GM12878 (cell line): ENCODE measurements around the gene AOAH. TPM values are rescaled to one million over a fixed set of nuclear protein-coding genes. Genes with fewer than 3 reads are reported as not detected.

Experiments used
- ATAC-seq: fragments of 200-7000 bp; cut with Tn5 transposase; 3 replicates; pipeline ENCODE4 v1.9.1; 2020; ENCODE audit warnings: mild to moderate bottlenecking, moderate library complexity
- BruUV-seq: library from RNA; stranded (reverse); fragments of 400-500 nt; replicated peaks from 2 replicates; lab custom pipeline; 2021; lab: Mats Ljungman, UMichigan
- CTCF ChIA-PET: fragments of 300-600 bp; sonication (Branson Sonifier 250); formaldehyde crosslinking; extraction: SDS; loops from one replicate; lab custom pipeline; 2021; ENCODE audit warnings: inconsistent platforms; lab: Yijun Ruan, JAX
- POLR2A ChIA-PET: fragments of 350-600 bp; formaldehyde crosslinking; extraction: SDS; loops from one replicate; lab custom pipeline; 2021; ENCODE audit warnings: inconsistent platforms; lab: Charles Lee
- RAD21 ChIA-PET: fragments of 300-600 bp; sonication (Branson Sonifier 250); formaldehyde crosslinking; loops from one replicate; lab custom pipeline; 2023; ENCODE audit warnings: antibody characterized with exemption; ENCODE audit not compliant: unreplicated experiment; lab: Charles Lee
- SMC1A ChIA-PET: fragments of 300-600 bp; sonication (Branson Sonifier 250); formaldehyde crosslinking; loops from one replicate; lab custom pipeline; 2023; ENCODE audit not compliant: unreplicated experiment, uncharacterized antibody; lab: Charles Lee
- DNase-seq: peaks from one replicate; pipeline ENCODE4 v3.0.0-alpha.2; 2011; ENCODE audit warnings: low read depth, low spot score
- FAIRE-seq: peaks from 3 replicates; lab custom pipeline; 2011; peaks lifted over from hg19 to GRCh38; lab: Jason Lieb, UNC
- H2AFZ ChIP-seq: 2 replicates; pipeline ENCODE4 v1.6.0; 2011; ENCODE audit warnings: low read depth, low read length, control low read depth; ENCODE audit not compliant: control insufficient read depth
- H3K27ac ChIP-seq: 2 replicates; pipeline ENCODE4 v1.5.1; 2011; ENCODE audit warnings: control low read depth; ENCODE audit not compliant: control insufficient read depth, insufficient read depth
- H3K27me3 ChIP-seq, 2 experiments: replicated peaks in 1 of 2; 2 replicates each; pipeline versions ENCODE4 v1.6.0 to v1.6.1; 2011; ENCODE audit warnings: low read length in 1 of 2; ENCODE audit not compliant: control insufficient read depth in 2 of 2, insufficient read depth in 2 of 2
- H3K36me3 ChIP-seq, 2 experiments: 2 replicates each; pipeline ENCODE4 v1.5.1; 2011; ENCODE audit warnings: low read length in 1 of 2; ENCODE audit not compliant: control insufficient read depth in 2 of 2, insufficient read depth in 2 of 2
- H3K4me1 ChIP-seq: 2 replicates; pipeline ENCODE4 v1.6.1; 2011; ENCODE audit warnings: mild to moderate bottlenecking, low read length, moderate library complexity, mixed read lengths; ENCODE audit not compliant: control insufficient read depth, insufficient read depth
- H3K4me2 ChIP-seq: 2 replicates; pipeline ENCODE4 v1.6.0; 2011; ENCODE audit warnings: control low read depth; ENCODE audit not compliant: control insufficient read depth, insufficient read depth
- H3K4me3 ChIP-seq: fragments of 200-600 bp; sonication (generic); 2 replicates; pipeline ENCODE4 v1.5.1; 2016
- H3K79me2 ChIP-seq: 2 replicates; pipeline ENCODE4 v1.6.0; 2011; ENCODE audit warnings: low read length; ENCODE audit not compliant: control insufficient read depth, insufficient read depth
- H3K9ac ChIP-seq: 2 replicates; pipeline ENCODE4 v1.8.0; 2011; ENCODE audit warnings: low read length, control low read depth, mixed read lengths; ENCODE audit not compliant: control insufficient read depth, insufficient read depth
- H3K9me3 ChIP-seq: replicated peaks from 3 replicates; pipeline ENCODE4 v1.5.1; 2011; ENCODE audit warnings: mild to moderate bottlenecking, low read length; ENCODE audit not compliant: control insufficient read depth, insufficient read depth
- H4K20me1 ChIP-seq: 2 replicates; pipeline ENCODE4 v1.6.0; 2011; ENCODE audit not compliant: control insufficient read depth, insufficient read depth
- CBX3 ChIP-seq: fragments of 200-600 bp; sonication (generic); IDR thresholded peaks from 2 replicates; pipeline ENCODE4 v1.6.1; 2016; ENCODE audit warnings: low read depth, borderline replicate concordance
- CHD1 ChIP-seq: IDR thresholded peaks from 2 replicates; pipeline ENCODE4 v1.6.1; 2012; ENCODE audit warnings: low read depth, low read length, improper control_type of control experiment
- EED ChIP-seq: sonication (generic); IDR thresholded peaks from 2 replicates; pipeline ENCODE4 v1.6.1; 2016; ENCODE audit warnings: antibody characterized with exemption, low read depth
- HCFC1 ChIP-seq: fragments of 150-350 bp; IDR thresholded peaks from 2 replicates; pipeline ENCODE4 v1.6.1; 2014; ENCODE audit warnings: low read length
- KDM1A ChIP-seq: fragments of 200-600 bp; sonication (generic); IDR thresholded peaks from 2 replicates; pipeline ENCODE4 v1.6.1; 2016; ENCODE audit warnings: borderline replicate concordance
- NRF1 ChIP-seq: conservative IDR thresholded peaks from 2 replicates; pipeline ENCODE4 v1.6.1; 2011; ENCODE audit warnings: mild to moderate bottlenecking, low read depth, low read length, improper control_type of control experiment
- RCOR1 ChIP-seq: conservative IDR thresholded peaks from 2 replicates; pipeline ENCODE4 v1.6.1; 2012; ENCODE audit warnings: low read depth, low read length, improper control_type of control experiment
- SIX5 ChIP-seq: IDR thresholded peaks from 2 replicates; pipeline ENCODE4 v1.6.1; 2011; ENCODE audit warnings: mild to moderate bottlenecking, low read depth, low read length, moderate library complexity; ENCODE audit not compliant: severe bottlenecking
- SMC3 ChIP-seq: IDR thresholded peaks from 2 replicates; pipeline ENCODE4 v1.6.1; 2011; ENCODE audit warnings: low read length, improper control_type of control experiment, borderline replicate concordance
- ZBTB4 ChIP-seq: fragments of 450-650 bp; formaldehyde crosslinking; IDR thresholded peaks from 2 replicates; pipeline ENCODE4 v1.4.0; 2022; ENCODE audit warnings: mild to moderate bottlenecking, moderate library complexity
- ZNF622 ChIP-seq: fragments of 450-650 bp; IDR thresholded peaks from 2 replicates; pipeline ENCODE4 v1.6.1; 2017; ENCODE audit warnings: mild to moderate bottlenecking, inconsistent platforms
- WGBS: methylation state at CpG from one replicate; pipeline ENCODE4 v1.1.6; 2016; ENCODE audit warnings: low lambda C conversion rate; ENCODE audit not compliant: insufficient replicate concordance, insufficient coverage; ENCODE audit errors: missing lambda C conversion rate; 5-methylcytosine and 5-hydroxymethylcytosine counted together
- in situ Hi-C: fragments of 300-500 bp; cut with MboI; formaldehyde crosslinking; loops from 9 replicates; pipeline ENCODE4 v1.14.3; 2018; ENCODE audit warnings: mixed read lengths
- intact Hi-C: fragments of 100-400 bp; cut with micrococcal nuclease; formaldehyde crosslinking; loops from one replicate; pipeline ENCODE4 v1.14.2; 2022; ENCODE audit not compliant: unreplicated experiment
- polyA plus RNA-seq, 11 experiments: library from polyadenylated mRNA; depleted of rRNA in 4 of 11; unstranded in 6 of 11; stranded (reverse) in 5 of 11; fragments of >200 nt; fragmentation: Nextera tagmentation in 4 of 11; fragmentation: Illumina TruSeq in 1 of 11; extraction: Ambion mirVana in 4 of 11; extraction: Trizol in 1 of 11; gene quantifications; 1 replicate in 1 of 11; 2 replicates in 10 of 11; pipeline versions ENCODE4 v1.2.1 to v1.2.3, GENCODE V29; 2011 to 2016; ENCODE audit warnings: inconsistent platforms in 2 of 11, missing spikeins in 2 of 11, low read depth in 1 of 11
- total RNA-seq, 4 experiments: library from RNA; depleted of rRNA in 3 of 4; stranded (reverse); fragments of >200 nt in 3 of 4; fragmentation: Illumina TruSeq in 1 of 4; extraction: Trizol in 1 of 4; gene quantifications; 2 replicates each; pipeline versions ENCODE4 v1.2.1 to v1.2.3, GENCODE V29; 2013 to 2021
- TF ChIP-seq, protein P1 (sequence below): fragments of 450-650 bp; IDR thresholded peaks from 2 replicates; pipeline ENCODE4 v1.6.1; 2016; ENCODE audit warnings: mild to moderate bottlenecking, moderate library complexity, borderline replicate concordance
- TF ChIP-seq, protein P2 (sequence below): IDR thresholded peaks from 2 replicates; pipeline ENCODE4 v1.6.1; 2011; ENCODE audit warnings: low read depth, low read length, improper control_type of control experiment, borderline replicate concordance
- TF ChIP-seq, protein P3 (sequence below): fragments of 450-650 bp; IDR thresholded peaks from 2 replicates; pipeline ENCODE4 v1.6.1; 2018; ENCODE audit warnings: borderline replicate concordance, mild to moderate bottlenecking; ENCODE audit not compliant: partially characterized antibody

AOAH gene
- total and polyA plus RNA-seq, 10 of the 15 experiments (the other 5 are each of a cell fraction or from before 2014, with no cell fraction given) = 0.32 to 2.8 (median 1.4) TPM

GRCh38 chr7:36491317-36491716 lies 233.0 kb downstream of the AOAH start:
- H3K27me3 ChIP-seq = no peaks in the 10 kb centered on the region; a peak in 1 of 4 replicates
- no peak overlapping the region for H3K9ac ChIP-seq
- in situ Hi-C loops = no loop called here
- H3K4me3 ChIP-seq = no peak overlapping the region
- ATAC-seq (no peak), FAIRE-seq (no peak), DNase-seq (no peak)
- SMC1A ChIA-PET = interaction anchor here (1.0 to 2.5 kb wide), 2 partner anchors 16 to 178 kb away, joined by 3 to 21 read pairs; no protein-coding TSS in a partner anchor
- no TSS peak for BruUV-seq
- RAD21 ChIA-PET = no interaction called here
- intact Hi-C loops = no loop called here
- no peak overlapping the region for H3K4me2 ChIP-seq
- H3K27ac ChIP-seq = no peak overlapping the region
- H4K20me1 ChIP-seq = no peaks in the 10 kb centered on the region
- no peaks in the 10 kb centered on the region for H3K9me3 ChIP-seq
- no peak overlapping the region for H2AFZ ChIP-seq
- H3K79me2 ChIP-seq = no peaks in the 10 kb centered on the region
- CTCF ChIA-PET = interaction anchor here (0.6 to 5.8 kb wide), 5 partner anchors 179 to 711 kb away, joined by 3 to 59 read pairs (median 5); no protein-coding TSS in a partner anchor
- no peaks in the 10 kb centered on the region for H3K4me1 ChIP-seq
- H3K36me3 ChIP-seq = no peaks in the 10 kb centered on the region
- 16% methylated on average over 3 of the region's 3 CpGs for WGBS
- POLR2A ChIA-PET = no interaction called here
- TF ChIP-seq SIX5 (no peak), CBX3 (no peak), NRF1 (no peak), EED (no peak), HCFC1 (no peak), ZBTB4 (CRISPR knock-in tag) (no peak), CHD1 (no peak), KDM1A (no peak), RCOR1 (no peak), SMC3 (no peak), ZNF622 (no peak)
- TF ChIP-seq, protein P1, sequence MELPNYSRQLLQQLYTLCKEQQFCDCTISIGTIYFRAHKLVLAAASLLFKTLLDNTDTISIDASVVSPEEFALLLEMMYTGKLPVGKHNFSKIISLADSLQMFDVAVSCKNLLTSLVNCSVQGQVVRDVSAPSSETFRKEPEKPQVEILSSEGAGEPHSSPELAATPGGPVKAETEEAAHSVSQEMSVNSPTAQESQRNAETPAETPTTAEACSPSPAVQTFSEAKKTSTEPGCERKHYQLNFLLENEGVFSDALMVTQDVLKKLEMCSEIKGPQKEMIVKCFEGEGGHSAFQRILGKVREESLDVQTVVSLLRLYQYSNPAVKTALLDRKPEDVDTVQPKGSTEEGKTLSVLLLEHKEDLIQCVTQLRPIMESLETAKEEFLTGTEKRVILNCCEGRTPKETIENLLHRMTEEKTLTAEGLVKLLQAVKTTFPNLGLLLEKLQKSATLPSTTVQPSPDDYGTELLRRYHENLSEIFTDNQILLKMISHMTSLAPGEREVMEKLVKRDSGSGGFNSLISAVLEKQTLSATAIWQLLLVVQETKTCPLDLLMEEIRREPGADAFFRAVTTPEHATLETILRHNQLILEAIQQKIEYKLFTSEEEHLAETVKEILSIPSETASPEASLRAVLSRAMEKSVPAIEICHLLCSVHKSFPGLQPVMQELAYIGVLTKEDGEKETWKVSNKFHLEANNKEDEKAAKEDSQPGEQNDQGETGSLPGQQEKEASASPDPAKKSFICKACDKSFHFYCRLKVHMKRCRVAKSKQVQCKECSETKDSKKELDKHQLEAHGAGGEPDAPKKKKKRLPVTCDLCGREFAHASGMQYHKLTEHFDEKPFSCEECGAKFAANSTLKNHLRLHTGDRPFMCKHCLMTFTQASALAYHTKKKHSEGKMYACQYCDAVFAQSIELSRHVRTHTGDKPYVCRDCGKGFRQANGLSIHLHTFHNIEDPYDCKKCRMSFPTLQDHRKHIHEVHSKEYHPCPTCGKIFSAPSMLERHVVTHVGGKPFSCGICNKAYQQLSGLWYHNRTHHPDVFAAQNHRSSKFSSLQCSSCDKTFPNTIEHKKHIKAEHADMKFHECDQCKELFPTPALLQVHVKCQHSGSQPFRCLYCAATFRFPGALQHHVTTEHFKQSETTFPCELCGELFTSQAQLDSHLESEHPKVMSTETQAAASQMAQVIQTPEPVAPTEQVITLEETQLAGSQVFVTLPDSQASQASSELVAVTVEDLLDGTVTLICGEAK = no peak
- TF ChIP-seq, protein P2, sequence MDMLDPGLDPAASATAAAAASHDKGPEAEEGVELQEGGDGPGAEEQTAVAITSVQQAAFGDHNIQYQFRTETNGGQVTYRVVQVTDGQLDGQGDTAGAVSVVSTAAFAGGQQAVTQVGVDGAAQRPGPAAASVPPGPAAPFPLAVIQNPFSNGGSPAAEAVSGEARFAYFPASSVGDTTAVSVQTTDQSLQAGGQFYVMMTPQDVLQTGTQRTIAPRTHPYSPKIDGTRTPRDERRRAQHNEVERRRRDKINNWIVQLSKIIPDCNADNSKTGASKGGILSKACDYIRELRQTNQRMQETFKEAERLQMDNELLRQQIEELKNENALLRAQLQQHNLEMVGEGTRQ = no peak
- TF ChIP-seq, protein P3, sequence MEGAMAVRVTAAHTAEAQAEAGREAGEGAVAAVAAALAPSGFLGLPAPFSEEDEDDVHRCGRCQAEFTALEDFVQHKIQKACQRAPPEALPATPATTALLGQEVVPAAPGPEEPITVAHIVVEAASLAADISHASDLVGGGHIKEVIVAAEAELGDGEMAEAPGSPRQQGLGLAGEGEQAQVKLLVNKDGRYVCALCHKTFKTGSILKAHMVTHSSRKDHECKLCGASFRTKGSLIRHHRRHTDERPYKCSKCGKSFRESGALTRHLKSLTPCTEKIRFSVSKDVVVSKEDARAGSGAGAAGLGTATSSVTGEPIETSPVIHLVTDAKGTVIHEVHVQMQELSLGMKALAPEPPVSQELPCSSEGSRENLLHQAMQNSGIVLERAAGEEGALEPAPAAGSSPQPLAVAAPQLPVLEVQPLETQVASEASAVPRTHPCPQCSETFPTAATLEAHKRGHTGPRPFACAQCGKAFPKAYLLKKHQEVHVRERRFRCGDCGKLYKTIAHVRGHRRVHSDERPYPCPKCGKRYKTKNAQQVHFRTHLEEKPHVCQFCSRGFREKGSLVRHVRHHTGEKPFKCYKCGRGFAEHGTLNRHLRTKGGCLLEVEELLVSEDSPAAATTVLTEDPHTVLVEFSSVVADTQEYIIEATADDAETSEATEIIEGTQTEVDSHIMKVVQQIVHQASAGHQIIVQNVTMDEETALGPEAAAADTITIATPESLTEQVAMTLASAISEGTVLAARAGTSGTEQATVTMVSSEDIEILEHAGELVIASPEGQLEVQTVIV = no peak
